Activated CD8-positive, alpha-beta memory T cell treated with anti-CD3 and anti-CD28 coated beads, Interleukin-2, amount 10 ng/mL, durations not matched to agents 7 days and 5 days (primary cell): ENCODE results near the gene SUB1. TPM values are rescaled to one million over a fixed set of nuclear protein-coding genes. Genes with fewer than 3 reads are reported as not detected.
"Not testable (repeated sequence)": the region's sequence is repeated elsewhere in the genome, so short reads cannot be mapped to it uniquely, and the experiment has no call there.

ENCODE experiments used
- ATAC-seq: fragments of 150-1000 bp; cut with Tn5 transposase; one replicate; pipeline ENCODE4 v1.10.0; 2021; ENCODE audit warnings: moderate library complexity
- CTCF ChIA-PET: fragments of 350-600 bp; sonication (Branson Sonifier 250); formaldehyde crosslinking; loops from one replicate; lab custom pipeline; 2021; ENCODE audit warnings: antibody characterized with exemption; lab: Charles Lee
- DNase-seq: peaks from one replicate; pipeline ENCODE4 v3.0.0-alpha.2; 2020
- H3K27ac Mint-ChIP-seq: one replicate; pipeline ENCODE4 v1.8.0; 2021; ENCODE audit warnings: mild to moderate bottlenecking, mixed read lengths
- H3K27me3 Mint-ChIP-seq: one replicate; pipeline ENCODE4 v1.8.0; 2021; ENCODE audit warnings: mixed read lengths
- H3K36me3 Mint-ChIP-seq: one replicate; pipeline ENCODE4 v1.8.0; 2021; ENCODE audit warnings: mild to moderate bottlenecking, mixed read lengths
- H3K4me1 Mint-ChIP-seq: one replicate; pipeline ENCODE4 v1.8.0; 2021; ENCODE audit warnings: mixed read lengths
- H3K4me3 Mint-ChIP-seq: one replicate; pipeline ENCODE4 v1.8.0; 2021; ENCODE audit warnings: mild to moderate bottlenecking, moderate library complexity, mixed read lengths
- H3K9me3 Mint-ChIP-seq: one replicate; pipeline ENCODE4 v1.8.0; 2022; ENCODE audit warnings: low read depth, mixed read lengths
- total RNA-seq, 2 experiments: library from RNA; stranded (reverse); gene quantifications; one replicate each; pipeline ENCODE4 v1.2.3, GENCODE V29; 2021

Gene SUB1
- total RNA-seq, 2 experiments from 2014 or later = 525 to 528 TPM

DNA sequence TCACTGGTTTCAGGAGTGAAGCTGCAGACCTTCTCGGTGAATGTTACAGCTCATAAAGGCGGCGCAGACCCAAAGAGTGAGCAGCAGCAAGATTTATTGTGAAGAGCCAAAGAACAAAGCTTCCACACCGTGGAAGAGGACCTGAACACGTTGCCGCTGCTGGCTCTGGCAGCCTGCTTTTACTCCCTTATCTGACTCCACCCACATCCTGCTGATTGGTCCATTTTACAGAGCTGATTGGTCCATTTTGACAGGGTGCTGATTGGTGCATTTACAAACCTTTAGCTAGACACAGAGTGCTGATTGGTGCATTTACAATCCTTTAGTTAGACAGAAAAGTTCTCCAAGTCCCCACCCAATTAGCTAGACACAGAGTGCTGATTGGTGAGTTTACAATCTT is 32.9 kb upstream of the SUB1 start:
- not testable (repeated sequence) for ATAC-seq, DNase-seq, H3K27ac Mint-ChIP-seq, H3K27me3 Mint-ChIP-seq, H3K4me3 Mint-ChIP-seq, H3K9me3 Mint-ChIP-seq
- peaks cover 47% of the 10 kb centered on the region for H3K36me3 Mint-ChIP-seq
- H3K4me1 Mint-ChIP-seq = peaks cover 18% of the 10 kb centered on the region
- CTCF ChIA-PET = interaction anchor here (0.8 to 1.2 kb wide), 2 partner anchors 15 to 30 kb away, joined by 3 to 6 read pairs; no protein-coding TSS in a partner anchor

DNA sequence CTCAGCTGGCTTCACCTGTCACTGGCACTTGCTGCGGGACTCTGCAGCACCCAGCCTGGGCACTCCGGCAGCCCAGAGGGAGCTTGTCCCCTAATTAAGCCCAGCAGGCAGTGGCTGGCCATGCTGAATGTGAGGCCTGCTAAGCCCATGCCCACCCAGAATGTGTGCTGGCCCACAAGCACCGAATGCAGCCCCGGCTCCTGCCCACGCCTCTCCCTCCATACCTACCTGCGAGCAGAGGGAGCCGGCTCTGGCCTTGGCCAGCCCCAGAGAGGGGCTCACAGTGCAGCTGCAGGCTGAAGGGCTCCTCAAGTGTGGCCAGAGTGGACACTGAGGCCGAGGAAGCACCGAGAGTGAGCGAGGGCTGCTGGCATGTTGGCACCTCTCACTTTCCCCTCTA is 32.4 kb upstream of the SUB1 start:
- Mint-ChIP-seq H3K36me3 (peaks cover 44% of the 10 kb centered on the region), H3K27me3 (no peaks in the 10 kb centered on the region), H3K27ac (no peak overlapping the region), H3K4me3 (no peak overlapping the region), H3K9me3 (peaks cover 2% of the 10 kb centered on the region), H3K4me1 (peaks cover 14% of the 10 kb centered on the region)
- ATAC-seq = no peak
- CTCF ChIA-PET = no interaction called here
- no peak for DNase-seq

DNA sequence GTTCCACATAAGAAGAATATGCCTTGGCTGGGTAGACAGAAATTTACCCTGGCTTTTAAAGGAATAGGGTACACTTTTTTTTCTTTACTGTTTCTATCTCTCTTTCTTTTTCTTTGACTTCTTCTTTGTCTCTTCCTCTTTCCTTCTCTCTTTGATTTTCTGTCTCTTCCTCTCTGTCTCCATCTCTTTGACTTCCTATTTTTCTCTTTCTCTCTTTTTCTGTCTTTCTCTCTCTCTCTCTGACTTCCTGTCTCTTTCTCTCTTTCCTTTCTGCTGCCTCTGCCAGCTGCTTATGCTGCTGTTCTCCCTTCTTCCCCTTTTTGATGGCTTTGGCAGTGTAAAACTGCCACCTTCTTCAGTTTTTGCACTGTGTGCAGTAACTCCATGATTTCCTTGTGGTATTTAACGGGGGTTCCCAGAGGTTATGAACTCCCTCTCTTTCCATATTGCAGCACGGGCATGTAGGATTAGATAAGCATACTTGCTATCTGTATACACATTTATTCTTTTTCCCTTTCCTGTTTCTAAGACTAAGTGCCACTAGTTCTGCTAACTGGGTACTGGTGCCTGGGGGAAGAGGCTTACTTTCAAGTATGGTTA is 31.1 kb upstream of the SUB1 start:
- CTCF ChIA-PET, DNase-seq, H3K4me3 Mint-ChIP-seq, H3K27me3 Mint-ChIP-seq, H3K27ac Mint-ChIP-seq, ATAC-seq, H3K9me3 Mint-ChIP-seq: not testable (repeated sequence)
- H3K4me1 Mint-ChIP-seq = peaks cover 12% of the 10 kb centered on the region
- peaks cover 43% of the 10 kb centered on the region for H3K36me3 Mint-ChIP-seq

DNA sequence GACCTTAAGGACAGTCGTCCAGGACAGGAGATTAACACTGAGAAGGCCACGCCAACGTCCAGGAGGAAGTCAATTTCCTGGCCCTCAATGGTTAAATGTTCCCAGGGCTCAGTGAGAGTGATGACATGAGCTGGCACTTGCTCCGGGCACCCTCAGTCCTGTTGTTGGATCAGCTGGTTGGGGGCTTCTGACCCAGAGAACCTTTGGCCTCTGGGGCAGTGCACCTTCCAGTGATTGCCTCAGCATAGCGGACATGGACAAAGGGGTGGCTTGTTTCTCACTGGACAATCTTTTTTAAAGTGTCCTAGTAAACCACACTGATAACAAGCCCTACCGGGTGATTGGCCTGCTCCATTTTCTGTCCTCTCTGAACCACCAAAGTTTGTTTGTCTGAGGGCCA is 28.8 kb upstream of the SUB1 start:
- H3K27ac Mint-ChIP-seq, CTCF ChIA-PET, ATAC-seq, H3K4me3 Mint-ChIP-seq, DNase-seq, H3K27me3 Mint-ChIP-seq, H3K9me3 Mint-ChIP-seq: not testable (repeated sequence)
- Mint-ChIP-seq H3K36me3 (peaks cover 35% of the 10 kb centered on the region), H3K4me1 (peaks cover 12% of the 10 kb centered on the region)

DNA sequence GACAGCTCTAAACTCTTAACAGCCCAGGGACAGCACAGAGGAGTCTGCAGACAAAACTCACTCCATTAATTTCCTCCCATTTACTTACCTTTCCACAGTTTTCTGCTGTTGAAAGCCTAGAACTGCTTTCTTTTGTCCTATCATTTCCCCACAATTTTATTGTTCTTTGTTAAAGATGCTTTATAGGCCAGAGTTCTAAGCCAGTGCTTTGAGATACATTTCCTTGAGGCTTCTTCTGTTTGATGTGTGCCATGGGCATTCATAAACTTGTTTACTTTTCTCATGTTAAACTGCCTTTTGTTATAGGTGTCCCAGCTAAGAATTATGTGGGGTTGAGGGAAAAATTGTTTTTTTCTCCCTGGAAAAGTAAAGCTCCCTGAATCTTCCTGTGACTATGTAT is 25.9 kb upstream of the SUB1 start:
- Mint-ChIP-seq H3K27ac (no peak overlapping the region), H3K4me3 (no peak overlapping the region), H3K27me3 (no peaks in the 10 kb centered on the region), H3K36me3 (peaks cover 26% of the 10 kb centered on the region), H3K9me3 (no peaks in the 10 kb centered on the region), H3K4me1 (peaks cover 2% of the 10 kb centered on the region)
- no peak for ATAC-seq
- no peak for DNase-seq
- CTCF ChIA-PET = interaction anchor here (1.6 kb wide), 1 partner anchor 10 kb away, joined by 3 read pairs; no protein-coding TSS in a partner anchor

DNA sequence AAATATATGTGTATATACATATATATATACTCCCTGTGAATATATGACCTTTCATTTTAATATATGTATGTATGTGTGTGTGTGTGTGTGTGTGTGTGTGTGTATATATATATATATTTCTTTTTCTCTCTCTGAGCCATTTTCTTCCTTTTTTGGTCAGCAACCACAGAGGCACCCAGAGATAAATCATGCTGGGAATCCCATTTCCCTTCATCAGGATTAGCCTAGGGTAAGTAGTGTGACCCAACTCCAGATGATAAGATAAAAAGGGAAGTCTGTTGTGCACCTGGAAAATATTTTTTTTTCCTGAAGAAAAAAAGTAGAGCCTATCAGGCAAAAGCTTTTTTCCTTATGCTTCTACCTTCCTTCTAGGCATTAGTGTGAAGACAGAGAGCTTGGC is 25.4 kb upstream of the SUB1 start:
- Mint-ChIP-seq H3K27ac (no peak overlapping the region), H3K4me1 (peaks cover 2% of the 10 kb centered on the region), H3K27me3 (no peaks in the 10 kb centered on the region), H3K36me3 (peaks cover 28% of the 10 kb centered on the region), H3K9me3 (no peaks in the 10 kb centered on the region), H3K4me3 (no peak overlapping the region)
- DNase-seq (no peak), ATAC-seq (no peak)
- CTCF ChIA-PET = interaction anchor here (0.6 to 1.6 kb wide), 2 partner anchors 10 to 11 kb away, joined by 3 read pairs; no protein-coding TSS in a partner anchor

DNA sequence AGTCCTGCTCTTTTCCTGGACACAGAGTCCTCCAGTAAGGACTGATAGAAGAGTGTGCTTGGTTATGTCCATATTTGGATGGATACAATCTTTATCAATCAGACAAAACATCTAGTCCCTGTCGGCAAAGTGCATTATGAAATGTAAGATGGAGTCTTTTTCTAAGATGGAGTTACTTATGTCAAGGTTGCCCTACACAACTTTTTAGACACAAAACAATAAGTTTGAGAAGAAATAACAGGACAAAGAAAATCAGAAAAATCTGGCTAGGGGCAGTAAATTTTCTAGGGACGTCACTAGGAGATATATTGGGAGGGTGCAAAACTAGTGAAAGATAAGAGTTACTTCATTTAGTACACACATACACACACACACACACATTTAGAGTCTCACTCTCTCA is 23.3 kb upstream of the SUB1 start:
- Mint-ChIP-seq H3K27me3 (no peaks in the 10 kb centered on the region), H3K4me3 (no peak overlapping the region), H3K4me1 (peaks cover 2% of the 10 kb centered on the region), H3K27ac (no peak overlapping the region), H3K36me3 (peaks cover 41% of the 10 kb centered on the region), H3K9me3 (no peaks in the 10 kb centered on the region)
- ATAC-seq = no peak
- CTCF ChIA-PET = no interaction called here
- no peak for DNase-seq

DNA sequence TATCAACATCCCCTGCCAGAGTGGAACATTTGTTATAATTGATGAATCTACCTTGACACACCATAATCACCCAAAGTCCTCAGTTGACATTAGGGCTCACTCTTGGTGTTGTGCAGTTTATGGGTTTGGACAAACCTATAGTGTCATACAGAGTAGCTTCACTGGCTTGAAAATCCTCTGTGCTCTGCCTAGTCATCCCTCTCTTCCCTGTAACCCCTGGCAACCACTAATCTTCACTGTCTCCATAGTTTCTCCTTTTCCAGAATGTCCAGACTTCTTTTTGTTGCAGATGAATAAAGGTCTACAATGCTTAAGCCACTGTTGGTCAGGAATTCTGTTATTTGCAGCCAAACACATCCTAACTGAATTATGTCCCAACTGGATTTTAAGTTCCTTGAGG is 22.5 kb upstream of the SUB1 start:
- Mint-ChIP-seq H3K27ac (no peak overlapping the region), H3K9me3 (no peaks in the 10 kb centered on the region), H3K36me3 (peaks cover 44% of the 10 kb centered on the region), H3K4me3 (no peak overlapping the region), H3K27me3 (no peaks in the 10 kb centered on the region), H3K4me1 (peaks cover 2% of the 10 kb centered on the region)
- ATAC-seq = no peak
- CTCF ChIA-PET = no interaction called here
- DNase-seq = no peak

DNA sequence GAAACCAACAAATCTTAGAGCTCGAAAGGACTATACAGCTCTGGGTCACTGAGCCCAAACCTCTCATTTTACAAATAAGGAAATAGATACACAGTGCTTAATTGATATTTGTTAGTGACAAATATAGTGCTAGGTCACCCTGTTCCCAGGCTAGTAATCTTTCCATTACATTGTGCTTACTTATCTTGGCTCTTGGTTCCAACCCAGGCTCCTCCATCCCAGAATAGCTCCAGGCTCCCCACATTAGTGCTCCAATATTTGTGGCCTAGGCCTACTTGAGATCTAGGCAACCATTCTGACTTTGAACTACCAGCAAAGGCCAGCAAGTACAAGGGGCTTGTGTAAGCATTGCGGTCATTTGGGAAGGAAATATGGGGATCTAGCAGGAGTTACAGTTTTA is 21.7 kb upstream of the SUB1 start:
- no peaks in the 10 kb centered on the region for H3K9me3 Mint-ChIP-seq
- CTCF ChIA-PET = no interaction called here

DNA sequence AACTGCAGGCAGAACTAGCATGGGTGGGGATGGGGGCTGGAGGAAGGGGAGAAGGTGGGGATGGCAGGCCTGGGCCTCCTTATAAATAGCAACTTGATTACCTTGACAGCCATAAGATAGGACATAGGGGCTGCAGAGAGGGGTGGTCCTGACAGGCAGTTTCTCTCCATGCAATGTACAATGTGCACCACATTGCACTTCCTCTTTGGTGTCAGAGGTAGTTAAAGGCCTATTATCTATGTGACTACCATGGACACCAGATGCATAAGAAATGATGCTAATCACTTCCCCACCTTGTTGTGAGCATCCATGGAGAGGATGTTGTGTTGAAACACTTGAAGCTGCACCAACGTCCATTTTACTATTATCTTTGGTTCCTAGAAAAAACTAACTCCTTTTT is 20.2 kb upstream of the SUB1 start:
- ATAC-seq = no peak
- Mint-ChIP-seq H3K27me3 (no peaks in the 10 kb centered on the region), H3K4me1 (peaks cover 12% of the 10 kb centered on the region), H3K9me3 (no peaks in the 10 kb centered on the region), H3K4me3 (no peak overlapping the region), H3K36me3 (peaks cover 48% of the 10 kb centered on the region), H3K27ac (no peak overlapping the region)
- CTCF ChIA-PET = interaction anchor here (1.1 kb wide), 1 partner anchor 9 kb away, joined by 3 read pairs; no protein-coding TSS in a partner anchor
- DNase-seq = no peak

More for the DNA sequence above, 21.7 kb upstream of the SUB1 start:
- no peak overlapping the region for H3K4me3 Mint-ChIP-seq
- H3K36me3 Mint-ChIP-seq = peaks cover 46% of the 10 kb centered on the region
- peaks cover 4% of the 10 kb centered on the region for H3K4me1 Mint-ChIP-seq
- DNase-seq = no peak
- no peak overlapping the region for H3K27ac Mint-ChIP-seq
- no peaks in the 10 kb centered on the region for H3K27me3 Mint-ChIP-seq
- ATAC-seq = no peak

DNA sequence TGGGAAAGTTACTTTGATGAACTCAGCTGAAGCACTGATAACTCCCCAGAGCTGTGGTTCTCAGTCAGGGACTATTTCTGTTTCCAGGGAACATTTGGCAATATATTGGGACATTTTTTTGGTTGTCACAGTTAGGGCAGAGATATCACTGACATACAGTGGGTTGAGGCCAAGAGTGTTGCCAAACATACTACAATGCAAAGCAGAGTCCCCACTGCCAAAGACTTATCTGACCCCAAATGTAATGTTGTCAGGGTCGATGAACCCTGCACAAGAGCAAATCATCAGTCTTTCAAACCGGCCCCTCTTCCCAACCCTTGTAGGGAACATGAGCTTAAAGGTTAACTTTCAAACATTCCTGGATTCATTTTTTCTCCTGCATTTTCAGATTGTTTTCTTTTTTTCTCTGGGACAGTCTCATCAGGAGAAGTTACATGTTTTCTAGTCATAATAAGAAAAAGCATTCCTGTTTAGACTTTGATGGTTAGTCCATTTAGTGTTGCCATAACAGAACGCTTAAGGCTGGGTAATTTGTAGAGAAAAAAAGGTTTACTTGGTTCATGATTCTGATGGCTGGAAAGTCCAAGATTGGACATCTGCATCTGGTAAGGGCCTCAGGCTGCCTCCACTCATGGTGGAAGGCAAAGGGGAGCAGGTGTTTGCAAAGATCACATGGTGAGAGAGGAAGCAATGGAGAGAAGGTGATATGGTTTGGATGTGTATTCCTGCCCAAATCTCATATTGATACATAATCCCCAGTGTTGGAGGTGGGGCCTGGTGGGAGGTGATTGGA is 18.8 kb upstream of the SUB1 start:
- H3K4me1 Mint-ChIP-seq = peaks cover 20% of the 10 kb centered on the region
- no peaks in the 10 kb centered on the region for H3K9me3 Mint-ChIP-seq
- DNase-seq (no peak), ATAC-seq (no peak)
- H3K4me3 Mint-ChIP-seq = no peak overlapping the region
- CTCF ChIA-PET = no interaction called here
- H3K27me3 Mint-ChIP-seq = no peaks in the 10 kb centered on the region
- peaks cover 45% of the 10 kb centered on the region for H3K36me3 Mint-ChIP-seq
- H3K27ac Mint-ChIP-seq = no peak overlapping the region

DNA sequence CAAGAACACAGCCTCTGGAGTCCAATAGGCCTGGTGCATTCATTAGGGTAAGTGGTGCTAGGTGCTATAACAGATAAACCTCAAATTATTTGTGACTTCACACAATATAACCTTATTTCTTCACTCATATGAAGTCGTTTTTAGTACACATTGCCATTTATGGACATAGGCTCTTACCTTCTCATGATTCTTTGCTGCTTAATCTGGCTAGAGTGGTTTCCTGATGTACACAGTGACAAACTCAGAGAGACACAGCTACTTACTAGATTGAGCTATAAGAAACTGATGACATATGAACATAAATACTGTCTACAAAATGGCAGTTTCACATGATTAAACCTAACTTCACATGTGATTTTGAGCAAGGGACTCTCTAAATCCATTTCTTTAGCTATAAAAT is 14.2 kb upstream of the SUB1 start:
- peaks cover 24% of the 10 kb centered on the region for H3K36me3 Mint-ChIP-seq
- ATAC-seq = peak; percentile 31
- no peaks in the 10 kb centered on the region for H3K9me3 Mint-ChIP-seq
- H3K4me1 Mint-ChIP-seq = peaks cover 39% of the 10 kb centered on the region
- peak overlapping the region; percentile 50 for H3K27ac Mint-ChIP-seq
- CTCF ChIA-PET = interaction anchor here (1.0 to 1.2 kb wide), 4 partner anchors 11 to 14 kb away, joined by 3 to 5 read pairs (median 4); no protein-coding TSS in a partner anchor
- no peak for DNase-seq
- no peak overlapping the region for H3K4me3 Mint-ChIP-seq
- no peaks in the 10 kb centered on the region for H3K27me3 Mint-ChIP-seq

DNA sequence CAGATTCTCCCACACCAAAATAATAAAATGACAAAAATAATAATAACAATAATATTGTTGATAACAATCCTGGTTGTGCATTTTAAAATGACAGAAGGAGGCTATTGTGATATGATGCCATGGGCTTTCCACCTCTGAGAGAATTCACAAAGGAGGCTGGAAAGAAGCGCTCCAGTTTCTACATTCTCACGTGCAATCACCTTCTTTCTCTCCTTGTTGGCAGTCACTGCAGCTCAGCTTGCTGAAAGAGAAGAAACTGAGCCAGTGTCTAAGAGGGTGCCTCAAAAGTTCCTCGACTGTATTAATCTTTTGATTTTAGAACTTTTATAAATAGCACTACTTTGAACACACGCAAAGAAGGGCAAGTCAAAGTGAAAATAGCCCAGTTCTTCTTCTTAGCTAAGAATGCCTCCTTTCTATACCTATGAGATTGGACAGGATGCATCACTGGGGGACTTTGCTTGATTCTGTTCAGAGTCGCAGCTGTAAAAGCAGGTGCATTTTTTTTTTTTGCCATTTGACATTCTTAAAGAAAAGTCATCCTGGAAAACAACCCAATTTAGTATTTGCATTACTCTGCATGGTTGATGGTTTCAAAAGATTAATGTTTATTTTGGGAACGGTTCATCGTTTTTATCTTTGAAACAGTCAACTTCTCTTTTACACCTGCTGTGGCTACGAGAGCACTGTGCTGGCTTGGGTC is 12.4 kb upstream of the SUB1 start:
- CTCF ChIA-PET = interaction anchor here (0.6 to 1.2 kb wide), 5 partner anchors 11 to 41 kb away, joined by 3 to 4 read pairs (median 3); no protein-coding TSS in a partner anchor
- DNase-seq (no peak), ATAC-seq (peak; percentile 70)
- Mint-ChIP-seq H3K4me1 (peaks cover 50% of the 10 kb centered on the region), H3K9me3 (no peaks in the 10 kb centered on the region), H3K27ac (no peak overlapping the region), H3K4me3 (no peak overlapping the region), H3K36me3 (peaks cover 13% of the 10 kb centered on the region), H3K27me3 (no peaks in the 10 kb centered on the region)
